ENCODE results near the gene HSD17B4. TPM values are rescaled to one million over a fixed set of nuclear protein-coding genes. Genes with fewer than 3 reads are reported as not detected.
"Not testable (repeated sequence)": the region's sequence is repeated elsewhere in the genome, so short reads cannot be mapped to it uniquely, and the experiment has no call there.

HSD17B4 gene
- total RNA-seq, 1 donor from 2014 or later, result 664 TPM

GRCh38 chr5:119428574-119428973, 23.7 kb upstream of the HSD17B4 start:
- not testable (repeated sequence) for DNase-seq (ENCODE audit: low spot score); ATAC-seq

- ATAC-seq; DNase-seq (ENCODE audit: low spot score): not testable (repeated sequence)
These were observed 19.5 kb upstream of the HSD17B4 start for GRCh38 chr5:119432674-119433237.

- ATAC-seq (peak; percentile 79), DNase-seq (ENCODE audit: low spot score) (peak; percentile 71)
These were observed 16.7 kb upstream of the HSD17B4 start for GRCh38 chr5:119435436-119436132.

- ATAC-seq; DNase-seq (ENCODE audit: low spot score): not testable (repeated sequence)
These were observed 14.3 kb upstream of the HSD17B4 start for GRCh38 chr5:119437785-119438586.

GRCh38 chr5:119438587-119438917, 13.7 kb upstream of the HSD17B4 start:
- ATAC-seq; DNase-seq (ENCODE audit: low spot score): not testable (repeated sequence)

GRCh38 chr5:119439140-119439631, 13.1 kb upstream of the HSD17B4 start:
- DNase-seq (ENCODE audit: low spot score) (peak; percentile 82), ATAC-seq (peak; percentile 92)

GRCh38 chr5:119439632-119440031, 12.7 kb upstream of the HSD17B4 start:
- DNase-seq (ENCODE audit: low spot score), result not testable (repeated sequence)
- ATAC-seq, result peak; percentile 40

- DNase-seq (ENCODE audit: low spot score); ATAC-seq: not testable (repeated sequence)
These were observed 7.7 kb upstream of the HSD17B4 start for GRCh38 chr5:119444643-119445042.

GRCh38 chr5:119445544-119445943, 6.8 kb upstream of the HSD17B4 start:
- no peak for DNase-seq (ENCODE audit: low spot score)
- no peak for ATAC-seq

- DNase-seq (ENCODE audit: low spot score), result no peak
- no peak for ATAC-seq
These were observed 2.4 kb upstream of the HSD17B4 start for GRCh38 chr5:119449882-119450281.

GRCh38 chr5:119450627-119451026, 1.7 kb upstream of the HSD17B4 start:
- ATAC-seq; DNase-seq (ENCODE audit: low spot score): not testable (repeated sequence)

GRCh38 chr5:119451561-119451960, 736 bp upstream of the HSD17B4 start:
- no peak for DNase-seq (ENCODE audit: low spot score)
- no peak for ATAC-seq

- DNase-seq (ENCODE audit: low spot score) (no peak), ATAC-seq (no peak)
These were observed 281 bp upstream of the HSD17B4 start for GRCh38 chr5:119452060-119452372.

- DNase-seq (ENCODE audit: low spot score) (no peak), ATAC-seq (peak; percentile 30)
These were observed 710 bp downstream of the HSD17B4 start for GRCh38 chr5:119453040-119453373.

- peak; percentile 52 for ATAC-seq
These were observed 1.9 kb downstream of the HSD17B4 start for GRCh38 chr5:119454171-119454570.

GRCh38 chr5:119458911-119459632, 6.8 kb downstream of the HSD17B4 start:
- no peak for ATAC-seq
- no peak for DNase-seq (ENCODE audit: low spot score)

More at GRCh38 chr5:119454171-119454570, 1.9 kb downstream of the HSD17B4 start:
- peak; percentile 71 for DNase-seq (ENCODE audit: low spot score)

- ATAC-seq (peak; percentile 58), DNase-seq (ENCODE audit: low spot score) (no peak)
These were observed 13.3 kb downstream of the HSD17B4 start for GRCh38 chr5:119465640-119466039.

- no peak for ATAC-seq
- DNase-seq (ENCODE audit: low spot score), result no peak
These were observed 16.0 kb downstream of the HSD17B4 start for GRCh38 chr5:119468286-119468685.

- DNase-seq (ENCODE audit: low spot score) (no peak), ATAC-seq (peak; percentile 30)
These were observed 17.9 kb downstream of the HSD17B4 start for GRCh38 chr5:119470105-119470763.

GRCh38 chr5:119470851-119471451, 18.7 kb downstream of the HSD17B4 start:
- ATAC-seq (peak; percentile 64), DNase-seq (ENCODE audit: low spot score) (no peak)

Measured in left lobe of liver (tissue), 2 donors.